HuH-7 (cell line): ENCODE measurements around the gene CDH23.

Experiments used
- DNase-seq: peaks from one replicate; pipeline ENCODE4 v3.0.0; 2011; ENCODE audit warnings: low spot score

Gene CDH23

DNA sequence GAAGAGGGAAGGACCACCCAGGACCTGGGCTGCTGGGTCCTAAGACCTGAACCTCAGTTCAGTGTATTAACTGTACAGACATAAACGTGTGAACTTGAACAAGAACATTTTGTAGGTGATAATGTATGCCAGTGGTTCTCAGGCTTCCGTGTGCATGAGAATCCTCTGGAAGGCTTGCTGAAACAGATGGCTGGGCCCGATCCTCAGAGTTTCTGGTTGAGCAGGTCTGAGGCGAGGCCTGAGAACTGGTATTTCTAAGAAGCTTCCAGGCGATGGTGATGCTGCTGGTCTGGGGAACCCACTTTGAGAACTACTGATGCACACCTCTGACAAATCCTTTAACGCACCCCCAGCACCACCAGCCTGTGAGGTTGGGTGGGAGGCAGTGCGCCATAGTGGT, 70.4 kb downstream of the CDH23 start:
- no peak for DNase-seq

GRCh38 chr10:71467569-71468362, 71.0 kb downstream of the CDH23 start:
- no peak for DNase-seq

DNA sequence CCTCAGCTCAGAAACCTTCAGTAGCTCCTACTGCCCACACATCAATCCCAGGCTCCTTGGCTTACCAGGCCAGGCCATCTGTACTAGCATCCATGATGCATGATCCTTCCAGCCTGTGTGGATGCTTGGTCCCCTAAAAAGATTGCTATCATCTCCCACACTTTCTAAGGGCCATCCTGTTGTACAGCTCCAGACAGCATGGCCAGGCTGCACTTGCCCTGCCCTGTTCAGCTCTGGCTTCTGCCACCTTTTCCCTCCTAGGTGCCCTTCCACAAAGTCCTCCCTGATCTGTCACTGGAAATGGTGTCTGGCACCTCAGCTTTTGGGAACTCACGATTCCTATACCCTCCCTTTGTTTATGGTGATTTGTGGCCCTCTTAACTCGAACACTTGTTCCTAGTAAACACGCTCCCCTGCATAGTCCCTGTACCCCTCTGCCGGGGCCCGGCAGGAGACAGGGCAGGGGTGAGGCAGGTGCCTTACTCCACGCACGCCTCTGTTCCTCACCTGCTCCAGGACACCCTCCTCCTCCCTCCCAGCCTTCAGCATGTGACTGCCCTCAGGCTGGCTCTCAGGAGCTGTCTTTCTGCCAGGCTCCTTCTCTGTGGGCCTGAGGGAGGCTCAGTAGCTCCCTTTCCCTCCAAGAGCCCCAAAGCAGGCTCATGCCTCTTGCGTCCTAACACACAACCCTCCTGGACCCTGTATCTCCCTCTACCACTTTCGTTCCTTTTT, 71.8 kb downstream of the CDH23 start:
- DNase-seq: no peak

- no peak for DNase-seq
These were observed 74.3 kb downstream of the CDH23 start for GRCh38 chr10:71471006-71471405.

DNA sequence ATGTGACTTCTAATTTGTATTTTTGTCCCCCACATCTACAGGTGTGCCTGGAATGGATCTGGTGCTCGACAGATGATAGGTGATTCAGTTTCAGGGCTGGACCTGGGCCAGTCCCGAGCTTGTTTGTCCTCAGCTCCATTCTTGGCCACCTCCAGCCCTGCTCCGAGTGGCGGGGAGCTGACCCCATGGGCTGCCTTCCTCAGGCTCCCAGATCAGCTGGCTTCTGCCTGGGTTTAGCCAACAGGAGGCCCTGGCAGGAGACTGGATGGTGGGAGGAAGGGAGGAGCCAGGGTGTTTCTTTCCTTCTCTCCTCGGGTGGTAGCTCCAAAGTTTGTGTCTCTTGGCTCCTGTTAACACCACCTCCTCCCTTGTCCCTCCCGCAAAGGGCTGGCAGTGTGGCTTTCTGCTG, 75.2 kb downstream of the CDH23 start:
- DNase-seq: no peak

GRCh38 chr10:71472466-71472865, 75.7 kb downstream of the CDH23 start:
- no peak for DNase-seq

DNA sequence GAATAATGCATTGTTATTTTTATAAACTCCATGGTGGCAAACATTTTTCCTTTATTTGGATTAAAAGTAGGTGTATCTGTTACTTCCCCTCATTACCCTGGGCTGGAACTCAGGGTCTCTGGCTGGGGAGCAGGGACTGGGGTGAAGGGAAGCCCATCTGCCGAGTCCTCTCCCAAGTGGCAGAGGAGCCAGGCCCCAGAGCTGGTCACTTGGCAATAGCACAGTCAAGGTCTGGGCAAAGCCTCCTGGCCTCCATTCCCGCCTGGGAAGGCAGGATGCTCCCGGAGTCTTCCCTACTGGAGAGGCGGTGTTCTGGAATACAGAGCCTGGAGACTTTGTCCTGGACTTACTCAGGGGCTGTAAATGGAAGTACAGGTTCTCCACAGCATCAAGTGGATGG, 76.2 kb downstream of the CDH23 start:
- DNase-seq: no peak

DNA sequence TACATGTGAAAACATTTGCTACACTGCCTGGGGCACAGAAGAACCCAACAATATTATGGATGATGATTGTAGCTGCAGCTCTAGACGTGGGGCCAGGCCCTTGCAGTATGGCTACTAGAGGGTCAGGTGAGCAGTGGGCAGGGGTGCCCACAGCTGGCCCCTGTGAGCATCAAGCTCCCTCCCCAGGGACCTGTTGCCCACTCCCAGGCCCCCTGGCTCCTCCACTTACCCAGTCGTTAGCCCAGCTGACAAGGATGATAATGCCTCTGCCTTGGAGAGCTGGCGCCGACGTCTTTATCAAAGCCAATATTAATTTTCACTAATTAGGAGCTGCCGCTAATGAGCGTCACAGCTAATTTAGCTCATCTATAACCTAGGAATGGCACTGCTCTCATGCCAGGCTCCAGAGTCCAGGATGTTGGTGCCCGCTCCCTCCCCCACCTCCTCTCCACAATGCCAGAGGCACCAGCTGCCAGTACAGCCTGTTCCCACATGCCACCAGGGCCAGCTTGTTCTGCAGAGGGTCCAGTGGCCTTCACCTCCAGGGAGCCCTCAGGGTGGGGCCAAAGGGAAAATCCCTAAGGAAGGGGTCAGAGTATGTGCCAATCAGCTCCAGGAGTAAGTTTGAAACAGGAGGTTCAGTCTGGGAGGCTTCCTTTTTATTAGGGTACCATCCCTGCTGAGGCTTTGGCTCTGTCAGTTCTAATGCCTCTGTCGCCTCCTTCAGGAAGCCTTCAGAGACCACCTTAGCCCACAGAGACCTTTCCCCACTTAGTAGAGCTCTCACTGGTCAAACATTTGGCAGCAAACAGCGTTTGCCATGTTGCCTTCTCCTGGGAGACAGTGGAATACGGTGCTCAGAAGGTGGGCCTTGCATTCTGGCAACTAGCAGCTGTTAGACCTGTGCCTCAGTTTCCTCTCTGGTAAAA, 77.2 kb downstream of the CDH23 start:
- no peak for DNase-seq

- DNase-seq: no peak
These were observed 78.1 kb downstream of the CDH23 start for GRCh38 chr10:71474702-71475242.

GRCh38 chr10:71475243-71475871, 78.6 kb downstream of the CDH23 start:
- DNase-seq: no peak

GRCh38 chr10:71476228-71477011, 79.7 kb downstream of the CDH23 start:
- no peak for DNase-seq

DNA sequence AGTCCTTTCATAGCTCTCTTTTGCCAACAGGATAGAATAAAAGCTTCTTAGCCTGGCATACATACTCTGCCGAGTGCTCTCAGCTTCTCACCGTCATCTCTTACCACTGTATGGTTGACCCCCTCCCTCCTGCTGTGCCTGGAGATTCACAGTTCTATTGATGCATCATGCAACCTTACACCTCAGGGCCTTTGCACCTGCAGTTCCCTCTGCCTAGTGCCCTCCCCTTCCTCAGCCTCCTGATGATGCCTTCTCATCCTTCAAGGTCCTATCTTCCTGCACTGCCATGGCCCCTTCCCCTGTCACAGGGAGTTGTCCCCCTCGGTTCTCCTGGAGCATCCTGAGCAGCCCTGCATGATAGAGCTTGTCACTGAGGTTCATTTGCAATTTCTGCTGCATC, 81.5 kb downstream of the CDH23 start:
- DNase-seq: no peak

DNA sequence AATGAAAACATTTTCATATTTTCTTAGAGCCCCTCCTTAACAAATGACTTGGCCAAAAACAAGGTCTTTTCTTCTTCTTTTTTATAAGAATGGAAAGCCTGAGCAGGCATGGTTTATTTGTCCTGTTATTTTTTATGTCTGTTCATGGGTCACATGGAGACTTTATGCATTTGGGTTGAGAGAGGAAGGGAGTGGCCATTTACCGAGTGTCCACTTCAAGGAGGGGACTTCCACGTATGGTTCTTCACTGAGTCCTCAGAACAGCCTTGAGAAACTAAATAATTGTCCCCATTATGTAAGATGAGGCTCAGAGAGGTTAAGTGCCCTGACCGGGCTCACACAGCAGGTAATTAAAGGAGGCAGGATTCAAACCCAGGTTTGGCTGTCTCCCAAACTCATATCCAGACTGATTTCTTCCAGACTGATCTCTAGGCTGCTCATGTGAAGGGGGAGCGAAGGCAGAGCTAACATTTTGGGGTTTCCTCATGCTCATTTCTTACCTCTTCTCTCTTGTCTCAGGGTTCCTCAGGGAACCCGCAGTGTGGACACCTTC, 82.2 kb downstream of the CDH23 start:
- DNase-seq: no peak

DNA sequence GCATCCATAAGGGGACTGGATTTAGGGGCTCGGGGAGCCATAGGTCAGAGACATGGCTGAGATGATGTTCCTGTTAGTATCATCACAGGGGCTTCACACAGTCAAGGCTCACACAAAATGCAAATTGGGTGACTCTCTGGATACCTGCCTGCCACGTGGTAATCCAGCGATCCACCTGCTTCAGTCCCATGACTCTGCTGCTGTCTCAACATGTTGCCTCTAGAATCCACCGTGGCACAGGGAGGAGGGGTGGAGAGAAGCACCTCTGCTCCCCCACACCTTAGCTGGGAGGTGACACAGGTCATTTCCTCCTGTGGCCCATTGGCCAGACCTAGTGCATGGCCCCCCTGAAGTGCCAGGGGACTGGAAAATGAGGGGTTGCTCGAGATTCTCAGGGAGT, 83.1 kb downstream of the CDH23 start:
- no peak for DNase-seq

- no peak for DNase-seq
These were observed 83.9 kb downstream of the CDH23 start for GRCh38 chr10:71480662-71481061.

- no peak for DNase-seq
These were observed 85.2 kb downstream of the CDH23 start for GRCh38 chr10:71481746-71482410.

DNA sequence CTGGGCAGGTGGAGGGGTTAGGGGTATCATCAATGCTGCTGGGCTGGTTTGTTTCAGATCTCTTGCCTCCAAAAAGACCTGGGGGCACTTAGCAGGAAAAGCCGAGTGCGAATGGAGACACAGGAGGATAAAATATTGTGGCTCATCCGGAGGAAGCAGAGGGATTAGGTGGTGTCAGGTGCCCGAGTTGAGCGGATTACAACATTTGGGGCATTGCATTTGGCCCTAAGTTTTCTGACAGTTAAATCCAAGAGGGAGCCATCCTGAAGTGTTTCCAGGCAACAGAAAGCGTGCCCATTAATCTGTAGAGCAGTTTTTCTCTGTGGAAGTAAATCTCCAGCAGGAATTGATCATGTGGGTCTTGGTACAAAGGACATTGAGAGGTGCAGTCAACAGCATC, 85.9 kb downstream of the CDH23 start:
- DNase-seq: no peak

- no peak for DNase-seq
These were observed 86.4 kb downstream of the CDH23 start for GRCh38 chr10:71483135-71483534.

GRCh38 chr10:71483885-71484751, 87.4 kb downstream of the CDH23 start:
- DNase-seq: no peak
